ENCODE data around the gene ARV1.
"Not testable (repeated sequence)": the region's sequence is repeated elsewhere in the genome, so short reads cannot be mapped to it uniquely, and the experiment has no call there.

The ARV1 gene

DNA sequence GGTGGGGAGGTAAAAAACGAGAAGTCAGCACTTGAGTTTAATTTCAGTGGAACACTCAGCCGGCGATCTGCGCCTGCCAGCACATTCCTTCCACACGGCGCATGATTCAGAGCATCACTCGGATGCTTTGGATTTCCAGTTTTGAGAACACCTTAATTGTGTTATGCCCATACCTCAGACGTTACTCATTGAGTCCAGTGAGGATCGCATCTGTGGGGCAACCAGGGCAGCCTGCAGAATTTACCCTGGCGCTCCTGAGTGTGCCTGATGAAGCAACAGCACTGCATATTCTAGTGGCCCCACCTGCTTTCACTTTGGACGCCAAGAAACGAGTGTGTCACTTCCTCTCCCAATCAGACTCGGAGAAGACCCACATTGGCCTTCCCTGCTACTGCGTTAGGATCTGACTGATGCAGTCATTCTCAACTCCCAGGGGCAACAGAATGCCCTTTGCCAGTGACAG, 41.3 kb downstream of the ARV1 start:
- DNase-seq, result no peak

DNA sequence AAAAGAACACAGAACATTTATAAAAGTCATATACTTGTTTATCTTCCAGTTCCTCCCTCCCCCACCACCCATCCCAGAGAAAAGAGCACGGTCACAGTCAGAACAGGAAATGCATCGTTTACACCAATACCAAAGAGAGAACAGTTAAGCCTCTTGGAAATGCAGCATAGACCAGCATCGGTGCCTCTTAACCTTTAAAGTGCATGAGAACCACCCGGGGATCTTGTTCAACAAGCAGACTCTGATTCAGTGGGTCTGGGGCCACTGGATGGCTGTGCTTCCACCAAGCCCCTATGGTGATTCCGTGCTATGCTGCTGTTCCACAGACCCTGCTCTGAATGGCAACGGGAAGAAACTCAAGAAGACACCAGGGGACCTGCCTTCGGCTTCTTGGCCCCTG, 41.9 kb downstream of the ARV1 start:
- DNase-seq, result no peak

DNA sequence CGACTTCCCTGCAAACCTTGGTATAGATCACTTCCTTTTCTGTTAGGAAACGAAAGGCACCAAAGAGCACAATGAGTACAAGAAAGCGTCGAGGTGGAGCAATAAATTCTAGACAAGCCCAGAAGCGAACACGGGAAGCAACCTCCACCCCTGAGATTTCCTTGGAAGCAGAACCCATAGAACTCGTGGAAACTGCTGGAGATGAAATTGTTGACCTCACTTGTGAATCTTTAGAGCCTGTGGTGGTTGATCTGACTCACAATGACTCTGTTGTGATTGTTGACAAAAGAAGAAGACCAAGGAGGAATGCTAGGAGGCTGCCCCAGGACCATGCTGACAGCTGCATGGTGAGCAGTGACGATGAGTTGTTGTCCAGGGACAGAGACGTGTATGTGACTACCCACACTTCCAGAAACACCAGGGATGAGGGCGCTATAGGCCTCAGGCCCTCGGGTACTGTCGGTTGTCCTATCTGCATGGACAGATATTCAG, 42.7 kb downstream of the ARV1 start:
- no peak for DNase-seq

DNA sequence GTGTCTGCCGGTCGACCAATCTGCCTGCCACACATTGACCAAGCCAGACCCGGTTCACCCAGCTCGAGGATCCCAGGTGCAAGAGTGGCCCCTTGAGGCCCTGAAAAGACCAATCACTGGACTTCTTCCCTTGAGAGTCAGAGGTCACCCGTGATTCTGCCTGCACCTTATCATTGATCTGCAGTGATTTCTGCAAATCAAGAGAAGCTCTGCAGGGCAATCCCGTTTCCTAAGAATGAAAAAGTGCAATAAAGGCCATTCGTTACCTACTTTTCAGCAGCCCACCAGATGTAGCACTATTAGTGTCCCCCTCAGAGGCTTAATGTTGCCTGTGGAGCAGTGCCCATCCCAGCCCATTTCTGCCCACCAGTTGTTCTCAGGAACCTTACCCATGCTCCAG, 43.6 kb downstream of the ARV1 start:
- not testable (repeated sequence) for DNase-seq

DNA sequence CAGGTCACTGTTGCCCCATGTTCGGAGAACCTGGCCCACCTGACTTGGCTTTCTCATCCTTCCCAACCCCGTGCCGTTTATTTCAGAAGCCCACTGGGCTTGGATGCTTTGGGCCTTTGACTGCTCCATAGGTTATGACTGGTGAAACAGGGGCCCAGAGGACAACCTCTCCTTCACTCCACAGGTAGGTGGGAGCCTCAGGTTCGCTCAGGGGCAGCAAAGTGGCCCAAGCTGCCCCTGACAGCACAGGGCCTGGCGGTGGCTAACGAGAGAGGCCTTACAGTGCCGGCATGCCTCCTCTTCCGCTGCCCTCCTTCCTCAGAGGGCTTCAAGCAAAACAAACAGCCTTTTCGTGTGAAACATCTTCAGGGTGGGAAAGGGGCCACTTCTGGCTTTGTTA, 44.3 kb downstream of the ARV1 start:
- DNase-seq, result no peak

DNA sequence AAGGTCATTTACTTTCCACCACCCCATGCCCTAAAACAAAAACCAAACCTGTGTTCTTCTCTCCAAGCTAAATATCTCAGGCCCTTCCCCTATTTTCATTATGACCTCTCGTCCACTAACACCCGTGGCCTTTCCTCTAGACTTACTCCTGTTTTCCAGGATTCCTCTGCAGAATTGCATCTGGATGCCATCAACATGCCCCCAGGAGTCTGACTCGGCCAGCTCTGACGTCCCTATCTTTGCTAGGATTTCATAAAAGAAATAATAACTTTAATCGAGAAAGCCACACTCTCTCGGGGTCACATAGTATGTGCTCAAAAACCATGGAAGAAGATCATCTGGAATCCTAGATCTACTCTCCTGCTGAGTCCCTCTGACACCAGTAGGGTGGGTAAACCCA, 47.7 kb downstream of the ARV1 start:
- DNase-seq, result no peak

DNA sequence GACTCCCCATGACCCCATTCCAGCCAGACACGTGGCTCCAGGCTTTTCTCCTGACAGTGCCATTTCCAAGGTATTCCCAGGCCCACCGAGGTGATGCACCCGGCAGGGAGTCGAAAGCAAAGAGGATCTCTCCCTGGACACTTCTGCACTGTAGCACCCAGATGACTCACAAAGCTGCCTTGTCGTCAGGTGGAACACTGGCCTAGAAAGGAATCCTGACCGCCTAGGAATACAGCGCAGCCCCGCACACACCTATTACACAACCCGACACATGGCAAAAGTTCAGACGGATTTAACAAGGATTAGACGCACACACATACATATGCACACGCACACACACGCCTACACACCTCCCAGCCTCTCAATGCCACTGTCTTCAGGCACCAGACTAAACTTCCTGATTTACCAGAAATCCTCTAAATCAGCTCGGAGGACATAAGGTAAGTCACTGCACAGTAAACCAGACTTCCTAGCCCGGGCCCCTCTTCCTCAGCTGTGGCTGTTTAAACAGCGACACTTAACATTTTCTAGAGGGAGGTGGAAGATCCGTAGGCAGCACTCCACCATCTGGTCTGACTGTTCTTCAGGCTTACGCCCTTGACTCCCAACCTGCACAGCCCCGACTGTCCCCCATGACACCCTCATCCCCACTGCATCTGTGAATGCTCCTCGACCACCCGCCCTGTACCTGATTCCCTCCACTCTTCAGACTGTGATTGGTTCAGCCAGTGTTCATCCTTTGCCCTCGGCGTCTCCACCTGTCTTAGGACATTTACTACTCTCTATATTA, 48.4 kb downstream of the ARV1 start:
- no peak for DNase-seq

DNA sequence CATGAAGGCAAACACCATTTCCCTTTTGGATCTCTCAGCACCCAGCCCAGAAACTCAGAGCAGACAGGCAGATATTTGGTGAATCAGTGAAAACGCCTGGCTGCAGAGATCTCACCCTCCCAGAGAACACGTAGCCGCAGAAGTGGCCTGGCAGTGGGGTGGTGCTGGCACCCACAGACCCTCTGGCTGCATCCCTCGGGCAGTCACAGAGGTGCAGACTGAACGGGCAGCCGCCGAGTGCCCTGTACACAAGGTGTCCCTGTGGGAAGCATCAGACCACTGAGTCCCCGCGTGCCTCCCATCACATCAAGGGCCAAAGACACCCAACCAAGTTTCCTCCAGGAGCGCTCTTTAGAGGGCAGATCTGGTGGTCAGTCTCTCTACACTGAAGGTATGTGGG, 49.1 kb downstream of the ARV1 start:
- DNase-seq, result no peak

DNA sequence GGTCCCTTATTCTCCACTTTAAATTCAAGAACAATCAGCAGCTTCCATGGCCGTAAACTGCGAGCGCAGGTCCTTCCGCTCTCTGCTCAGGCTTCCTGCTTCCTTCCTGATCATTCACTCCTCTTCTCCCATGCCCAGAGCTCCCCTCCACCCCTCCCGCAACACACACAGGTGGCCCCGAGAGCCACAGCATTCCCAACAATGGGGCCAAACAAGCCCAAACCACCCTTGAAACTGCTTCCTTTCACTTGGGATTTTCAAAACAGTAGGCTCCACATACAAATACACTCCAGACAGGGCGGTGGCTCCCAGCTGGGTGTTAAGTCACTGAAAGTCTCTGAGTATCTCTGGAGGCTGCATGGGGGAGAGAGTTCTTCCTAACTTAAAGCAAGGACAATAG, 49.8 kb downstream of the ARV1 start:
- no peak for DNase-seq

DNA sequence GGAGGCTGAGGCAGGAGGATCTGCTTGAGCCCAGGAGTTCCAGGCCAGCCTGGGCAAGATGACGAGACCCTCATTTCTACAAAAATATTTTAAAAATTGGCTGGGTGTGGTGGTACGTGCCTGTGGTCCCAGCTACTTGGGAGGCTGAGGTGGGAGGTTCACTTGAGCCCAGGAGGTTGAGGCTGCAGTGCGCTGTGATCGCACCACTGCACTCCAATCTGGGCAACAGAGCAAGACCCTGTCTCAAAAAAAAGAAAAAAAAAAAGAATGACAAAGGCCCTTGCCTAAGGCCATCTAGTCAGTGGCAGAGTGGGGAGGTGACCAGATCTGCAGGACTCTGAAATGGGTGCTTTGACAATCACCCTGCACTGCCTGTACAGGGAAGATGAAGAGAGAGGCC, 50.4 kb downstream of the ARV1 start:
- not testable (repeated sequence) for DNase-seq

DNA sequence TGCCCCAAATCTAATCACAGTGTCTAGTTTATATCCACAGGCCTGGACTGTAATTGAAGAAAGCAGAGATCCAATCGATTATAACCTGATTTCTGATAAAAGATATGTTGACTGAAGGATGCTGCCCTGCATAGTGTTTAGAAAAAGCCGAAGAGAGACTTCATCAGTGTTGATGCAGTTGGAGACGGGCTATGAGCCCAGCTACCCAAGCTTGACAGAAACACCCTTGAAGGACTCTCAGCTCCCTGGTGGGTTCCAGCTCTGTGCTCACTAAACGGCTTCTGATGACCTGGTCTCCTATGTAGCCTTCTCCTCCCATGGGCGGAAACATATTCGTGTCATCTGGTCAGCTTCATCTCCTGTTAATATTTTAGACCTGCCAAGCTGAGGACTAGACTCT, 50.9 kb downstream of the ARV1 start:
- DNase-seq, result no peak

DNA sequence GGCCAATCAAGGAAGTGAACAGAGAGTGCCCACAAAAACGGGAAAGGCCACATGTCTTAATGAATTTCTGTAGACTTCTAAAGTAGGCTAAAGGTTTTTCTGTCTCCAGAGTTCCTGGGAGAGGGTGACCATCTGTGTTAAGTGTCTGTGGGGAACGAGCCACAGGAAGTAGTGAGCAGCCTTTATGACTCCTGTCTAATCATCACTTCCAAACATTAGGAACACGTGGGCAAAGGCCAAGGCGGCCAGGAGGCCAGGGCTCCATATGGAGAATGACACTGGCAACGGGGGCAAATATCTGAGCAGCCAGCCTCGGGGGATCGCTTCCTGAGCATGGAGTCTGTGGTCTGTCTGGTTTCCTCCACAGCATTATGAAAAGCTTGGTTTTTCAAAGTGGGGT, 54.1 kb downstream of the ARV1 start:
- DNase-seq, result no peak

DNA sequence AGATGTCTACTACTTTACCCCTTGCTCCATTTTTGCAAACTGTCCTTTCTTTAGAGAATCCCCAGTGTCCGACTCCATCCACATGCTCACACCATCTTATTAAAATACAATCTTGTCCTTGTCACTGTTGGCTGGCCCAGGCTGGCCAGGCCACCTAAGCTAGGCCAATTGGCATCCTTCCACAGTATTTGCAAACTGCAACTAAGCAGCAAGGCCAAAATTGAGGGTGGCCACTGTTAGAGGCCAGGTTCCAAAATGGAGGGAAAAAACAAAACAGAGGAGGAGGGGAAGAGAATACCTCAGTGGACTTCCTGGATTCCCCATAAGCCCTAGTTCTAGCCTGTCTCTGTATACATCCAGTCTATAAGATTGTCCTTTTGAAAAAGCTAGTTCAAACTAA, 56.9 kb downstream of the ARV1 start:
- no peak for DNase-seq

DNA sequence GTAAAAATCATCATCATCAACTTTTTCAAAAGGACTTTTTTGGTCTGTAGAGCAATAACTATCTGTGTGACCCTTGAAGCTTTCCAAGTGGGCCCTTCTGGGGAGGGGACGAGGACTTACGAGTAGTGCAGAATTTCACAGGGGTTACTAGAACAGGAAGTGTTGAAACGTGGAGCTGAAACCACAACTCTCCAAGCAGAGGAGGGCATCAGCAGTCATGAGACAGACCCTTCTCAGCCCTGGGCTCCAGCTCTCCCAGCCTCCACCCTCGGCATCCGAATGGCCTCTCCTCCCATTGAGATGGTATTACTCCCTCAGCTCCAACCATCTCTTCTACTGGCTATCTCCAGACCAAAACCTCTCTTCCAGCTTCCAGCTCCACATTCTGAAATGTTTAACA, 57.5 kb downstream of the ARV1 start:
- DNase-seq, result no peak

DNA sequence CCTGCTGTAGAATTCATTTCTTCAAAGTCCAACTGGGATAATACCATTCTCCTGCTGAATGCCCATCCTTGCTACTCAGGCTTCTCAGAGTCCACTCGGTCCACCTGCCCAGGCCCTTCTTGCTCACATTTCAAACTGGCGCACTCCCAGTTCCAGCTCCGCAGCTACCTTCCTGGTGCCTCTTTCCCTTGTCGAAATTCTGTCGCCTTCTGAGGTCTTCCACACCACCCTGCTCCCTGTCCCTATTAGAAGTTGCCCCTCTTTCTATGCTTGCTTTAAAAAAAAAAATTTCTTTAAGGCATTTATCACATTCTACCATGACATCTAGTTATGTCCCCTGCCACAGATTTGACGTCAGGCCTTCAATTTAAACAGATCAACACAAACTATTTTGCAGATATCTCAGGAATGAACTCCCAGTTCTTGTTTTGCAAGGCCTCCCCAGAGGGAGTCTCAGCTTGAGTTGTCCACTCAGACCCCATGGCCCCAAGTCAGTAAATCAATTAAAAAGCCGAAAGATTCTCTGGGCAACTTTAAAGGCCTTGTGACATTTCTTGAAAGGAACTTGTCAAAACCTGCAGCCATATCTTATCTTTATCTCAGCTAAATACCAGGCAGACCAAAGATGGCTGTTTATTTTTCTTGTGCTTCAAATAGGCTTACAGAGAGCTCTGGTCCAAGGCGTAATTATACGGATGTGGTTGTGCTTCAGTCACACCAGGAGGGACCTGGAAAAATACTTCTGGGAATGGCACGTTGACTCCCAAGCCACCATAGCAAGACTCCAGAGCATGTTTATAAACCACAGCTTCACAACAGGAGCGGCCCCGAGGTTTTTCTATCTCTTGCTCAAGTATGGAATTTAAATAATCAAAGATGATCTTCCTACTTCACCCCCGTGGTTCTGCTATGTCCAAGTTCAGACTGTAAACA, 59.0 kb downstream of the ARV1 start:
- no peak for DNase-seq

DNA sequence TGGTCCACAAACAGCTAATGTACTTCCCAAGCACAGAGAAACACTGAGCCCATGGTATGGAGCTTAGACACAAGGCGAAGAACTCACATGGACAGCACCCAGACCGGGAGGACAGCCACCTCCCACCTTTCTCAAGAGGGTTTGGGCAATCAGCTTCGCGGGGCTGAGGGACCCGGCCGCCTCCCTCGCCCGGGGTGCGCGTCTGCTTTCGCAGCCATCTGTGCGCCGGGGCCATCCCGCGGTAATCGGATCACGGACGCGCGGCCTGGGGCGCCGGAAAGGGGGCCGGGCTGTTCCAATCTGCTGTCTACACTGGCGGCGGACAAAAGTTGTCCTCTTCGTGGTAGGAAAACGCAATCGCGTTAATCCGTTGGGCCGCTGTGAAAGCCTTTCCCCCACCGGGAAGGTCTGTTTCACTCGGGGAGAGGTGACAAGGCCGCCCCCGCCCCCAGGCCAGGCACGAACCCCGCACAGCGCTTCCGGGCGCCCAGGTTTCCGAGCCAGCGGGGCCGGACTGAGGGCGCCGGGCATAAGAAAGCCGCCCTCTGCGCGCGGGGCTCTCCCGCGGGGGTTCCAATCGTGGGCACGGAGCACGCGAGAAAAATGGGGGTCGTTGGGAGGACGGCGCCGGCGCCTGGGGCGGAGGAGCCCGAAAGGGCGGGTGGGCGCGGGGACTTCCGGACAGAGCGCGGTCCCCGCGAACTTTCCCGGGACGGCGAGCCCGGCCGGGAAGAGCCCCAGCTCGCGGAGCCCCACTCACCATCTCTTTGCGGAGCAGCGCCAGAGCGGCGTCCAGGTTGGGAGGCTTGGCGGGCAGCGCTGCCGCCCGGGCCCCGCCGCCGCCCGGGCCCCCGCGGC, 60.5 kb downstream of the ARV1 start:
- peak; percentile 45 for DNase-seq

DNA sequence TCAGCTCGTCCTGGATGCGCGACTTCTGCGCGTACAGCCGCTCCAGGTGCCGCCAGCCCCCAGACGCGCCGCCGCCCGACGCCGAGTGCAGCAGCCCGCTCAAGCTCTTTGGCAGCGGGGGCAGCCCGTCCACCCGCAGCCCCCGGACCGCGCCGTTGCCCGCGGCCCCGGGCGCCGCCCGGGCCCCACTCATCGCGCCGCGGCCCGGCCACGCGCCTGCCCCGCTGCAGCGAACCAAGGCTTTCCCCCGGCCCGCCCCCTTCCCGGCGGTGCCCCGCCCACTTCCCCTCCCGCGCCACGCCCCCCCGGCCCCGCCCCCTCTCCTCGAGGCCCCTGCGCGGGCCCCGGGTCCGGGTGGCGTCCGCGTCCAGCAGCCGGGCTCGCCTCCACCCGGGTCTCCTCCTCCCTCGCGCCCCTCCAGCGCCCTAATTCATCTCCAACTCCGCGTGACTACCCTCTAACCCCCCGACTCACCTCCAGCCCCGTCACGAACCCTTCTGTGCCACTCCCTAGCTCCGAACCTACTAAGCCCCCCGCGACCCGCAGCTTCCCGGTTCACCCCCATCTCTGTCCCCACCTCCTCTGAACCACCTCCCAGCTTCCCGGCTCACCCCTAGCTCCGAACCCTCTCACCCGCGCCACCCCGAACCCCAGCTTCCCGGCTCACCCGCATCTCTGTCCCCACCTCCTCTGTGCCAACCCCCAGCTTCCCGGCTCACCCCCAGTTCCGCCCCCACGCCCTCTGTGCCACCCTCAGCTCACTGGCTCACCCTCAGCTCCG, 61.3 kb downstream of the ARV1 start, which contains the start of gene FAM89A:
Gene FAM89A (minus strand): TSS at position 236 of the 781 bp plus-strand sequence. CDS start 43 bp downstream, at position 193.
- DNase-seq, result peak; percentile 63

DNA sequence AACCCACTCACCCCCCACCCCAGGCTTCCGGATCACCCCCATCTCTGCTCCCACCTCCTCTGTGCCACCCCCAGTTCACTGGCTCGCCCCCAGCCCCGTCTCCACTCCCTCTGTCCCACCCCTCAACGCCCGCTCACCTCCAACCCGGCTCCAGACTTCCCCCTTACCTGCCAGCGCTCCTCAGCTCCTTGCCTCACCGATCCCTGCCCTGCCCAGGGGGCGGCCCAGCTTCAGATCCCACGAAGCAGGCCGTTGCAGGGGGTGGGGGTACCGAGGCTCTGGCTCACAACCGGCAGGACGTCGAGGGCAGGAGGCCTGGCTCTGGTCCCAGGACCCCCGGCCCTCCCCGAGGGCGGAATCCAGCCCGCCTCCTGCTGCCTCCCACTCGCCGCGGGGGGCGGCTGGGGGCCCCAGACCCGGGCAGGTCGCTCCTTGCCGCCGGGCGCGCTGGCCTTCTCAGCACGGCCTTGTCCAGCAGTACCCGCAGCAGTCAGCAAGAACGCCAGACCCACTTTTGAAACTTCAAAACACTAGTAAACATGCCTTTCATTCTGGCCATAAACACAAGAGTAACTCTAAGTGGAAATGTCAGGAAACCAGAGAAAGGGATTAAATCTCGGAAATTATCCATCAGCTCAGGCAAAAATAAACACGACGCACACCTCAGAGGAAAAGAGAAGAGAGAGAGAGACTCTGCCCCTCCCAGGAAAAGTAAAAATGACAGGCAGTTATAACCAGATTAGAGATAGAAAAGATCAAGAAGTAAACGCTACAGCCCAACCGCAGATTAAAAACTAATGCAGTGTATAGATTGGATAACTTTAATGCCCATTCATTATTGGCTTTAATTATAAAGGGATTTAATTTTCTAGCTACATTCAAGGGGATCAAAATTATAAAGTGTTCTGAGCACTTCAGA, 62.2 kb downstream of the ARV1 start:
- DNase-seq, result no peak

DNA sequence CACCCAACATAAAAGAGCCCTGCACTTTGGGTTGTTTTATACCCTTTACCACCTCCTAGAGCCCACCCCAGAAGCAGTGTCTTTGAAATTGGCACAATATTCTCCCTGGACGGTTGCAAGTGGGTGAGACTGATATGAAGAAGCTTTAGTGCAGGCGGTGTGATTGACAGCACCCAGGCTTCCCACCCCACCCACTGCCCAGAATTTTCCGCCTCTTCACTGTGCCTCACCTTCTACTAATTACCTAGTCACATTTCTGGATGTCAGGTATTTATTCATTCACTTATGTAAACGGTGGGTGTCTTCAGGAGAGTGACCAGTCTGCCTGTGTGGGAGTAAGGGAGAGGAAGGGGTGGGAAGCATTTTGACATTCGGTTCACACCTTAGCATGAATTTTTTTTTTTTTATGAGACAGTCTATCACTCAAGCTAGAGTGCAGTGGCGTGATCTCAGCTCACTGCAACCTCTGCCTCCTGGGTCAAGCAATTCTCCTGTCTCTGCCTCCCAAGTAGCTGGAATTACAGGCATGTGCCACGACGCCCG, 62.9 kb downstream of the ARV1 start:
- peak; percentile 94 for DNase-seq

DNA sequence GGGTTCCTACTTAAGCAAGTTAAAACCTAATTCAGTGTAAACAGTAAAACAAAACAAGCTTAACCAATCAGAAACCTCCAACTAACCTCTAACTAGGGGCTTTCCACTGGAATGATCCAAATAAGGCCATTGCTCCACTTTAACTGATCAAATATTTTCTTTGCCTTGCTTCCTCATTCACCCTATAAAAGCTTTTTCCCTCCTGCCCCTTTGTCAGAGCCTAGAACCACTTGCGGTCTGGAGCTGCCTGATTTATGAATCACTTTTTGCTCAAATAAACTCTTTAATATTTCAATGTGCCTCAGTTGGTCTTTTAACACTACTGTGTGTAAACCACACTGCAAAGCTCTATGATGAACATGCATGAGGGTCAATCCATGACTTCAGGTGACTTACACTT, 65.7 kb downstream of the ARV1 start:
- no peak for DNase-seq

All from hematopoietic multipotent progenitor cell treated with erythropoietin and hydrocortisone succinate and interleukin-3 and kit ligand, for 8 days (in vitro differentiated cells).